ENCODE measurements around the gene COX4I1. TPM values are rescaled to one million over a fixed set of nuclear protein-coding genes. Genes with fewer than 3 reads are reported as not detected.
A peak's percentile ranks its signal among the peaks of the same experiment; 100 is the strongest.

COX4I1 gene
- 552 TPM for total RNA-seq (ENCODE audit: unreplicated experiment)
- long read RNA-seq, transcript COX4I1-215 (3 exons, 2,271 nt), result minor isoform, 7 of 583 reads
- long read RNA-seq, transcript COX4I1-201 (5 exons, 708 nt), result major isoform, 523 of 583 reads
- long read RNA-seq, partial matches to known transcripts, result 34 of 583 reads
- long read RNA-seq, other reads (novel, unspliced or antisense), result 13 of 583 reads

DNA sequence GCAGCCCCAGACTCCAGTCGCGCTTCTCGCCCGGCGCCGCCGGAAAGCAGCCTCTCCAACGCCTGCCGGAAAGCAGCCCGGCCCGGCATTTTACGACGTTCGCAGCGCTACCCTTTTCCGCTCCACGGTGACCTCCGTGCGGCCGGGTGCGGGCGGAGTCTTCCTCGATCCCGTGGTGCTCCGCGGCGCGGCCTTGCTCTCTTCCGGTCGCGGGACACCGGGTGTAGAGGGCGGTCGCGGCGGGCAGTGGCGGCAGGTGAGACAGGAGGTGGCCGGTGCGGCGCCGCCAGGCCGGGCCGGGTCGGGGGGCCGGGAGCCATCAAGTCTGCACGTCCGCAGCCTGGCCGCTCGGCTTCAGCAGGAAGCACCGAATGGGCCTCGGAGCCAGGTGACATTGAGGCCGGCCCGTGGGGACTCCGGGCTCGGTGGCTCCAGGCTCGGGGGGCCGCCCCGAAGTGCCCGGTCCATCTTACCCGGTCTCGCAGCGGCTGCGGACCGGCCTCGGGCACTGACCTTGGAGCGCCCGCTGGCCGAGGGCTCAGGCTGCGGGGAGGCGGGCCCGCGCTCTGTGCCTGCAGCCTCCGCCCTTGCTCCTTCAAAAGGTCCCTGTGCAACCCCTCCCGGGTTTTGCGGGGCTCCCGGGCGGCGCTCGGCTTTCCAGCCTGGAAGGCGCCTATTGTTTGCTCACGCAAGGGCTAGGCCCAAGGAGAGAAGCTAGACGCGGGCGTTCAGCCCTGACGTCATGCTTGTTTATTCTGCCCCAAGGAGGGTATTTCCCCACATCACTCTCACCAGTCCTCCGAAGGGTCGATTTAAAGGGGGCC lies at the start of gene COX4I1, which contains the start of gene EMC8:
Gene COX4I1, plus strand, starts transcription at position 199 of the 824 bp plus-strand sequence. CDS start 1,511 bp downstream, outside the sequence.
Gene EMC8, minus strand, starts transcription at position 48 of the 824 bp plus-strand sequence. CDS start 249 bp downstream, outside the sequence.
- no peaks in the 10 kb centered on the region for H3K9me3 Mint-ChIP-seq (ENCODE audit: unreplicated experiment)
- H3K36me3 Mint-ChIP-seq (ENCODE audit: low read depth, unreplicated experiment), result peaks cover 44% of the 10 kb centered on the region
- H3K27ac Mint-ChIP-seq (ENCODE audit: unreplicated experiment), result peak within 1 kb of the TSS; percentile 93
- H3K4me3 Mint-ChIP-seq (ENCODE audit: unreplicated experiment), result peak within 1 kb of the TSS; percentile 98
- TF ChIP-seq, protein P1, sequence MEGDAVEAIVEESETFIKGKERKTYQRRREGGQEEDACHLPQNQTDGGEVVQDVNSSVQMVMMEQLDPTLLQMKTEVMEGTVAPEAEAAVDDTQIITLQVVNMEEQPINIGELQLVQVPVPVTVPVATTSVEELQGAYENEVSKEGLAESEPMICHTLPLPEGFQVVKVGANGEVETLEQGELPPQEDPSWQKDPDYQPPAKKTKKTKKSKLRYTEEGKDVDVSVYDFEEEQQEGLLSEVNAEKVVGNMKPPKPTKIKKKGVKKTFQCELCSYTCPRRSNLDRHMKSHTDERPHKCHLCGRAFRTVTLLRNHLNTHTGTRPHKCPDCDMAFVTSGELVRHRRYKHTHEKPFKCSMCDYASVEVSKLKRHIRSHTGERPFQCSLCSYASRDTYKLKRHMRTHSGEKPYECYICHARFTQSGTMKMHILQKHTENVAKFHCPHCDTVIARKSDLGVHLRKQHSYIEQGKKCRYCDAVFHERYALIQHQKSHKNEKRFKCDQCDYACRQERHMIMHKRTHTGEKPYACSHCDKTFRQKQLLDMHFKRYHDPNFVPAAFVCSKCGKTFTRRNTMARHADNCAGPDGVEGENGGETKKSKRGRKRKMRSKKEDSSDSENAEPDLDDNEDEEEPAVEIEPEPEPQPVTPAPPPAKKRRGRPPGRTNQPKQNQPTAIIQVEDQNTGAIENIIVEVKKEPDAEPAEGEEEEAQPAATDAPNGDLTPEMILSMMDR (IDR thresholded peaks at IDR 0.05; ENCODE audit: unreplicated experiment), result no peak
- peak; percentile 94 for DNase-seq (ENCODE audit: low spot score)
- H3K4me1 Mint-ChIP-seq (ENCODE audit: unreplicated experiment), result peaks cover 26% of the 10 kb centered on the region
- peaks cover 7% of the 10 kb centered on the region for H3K27me3 Mint-ChIP-seq (ENCODE audit: unreplicated experiment)

DNA sequence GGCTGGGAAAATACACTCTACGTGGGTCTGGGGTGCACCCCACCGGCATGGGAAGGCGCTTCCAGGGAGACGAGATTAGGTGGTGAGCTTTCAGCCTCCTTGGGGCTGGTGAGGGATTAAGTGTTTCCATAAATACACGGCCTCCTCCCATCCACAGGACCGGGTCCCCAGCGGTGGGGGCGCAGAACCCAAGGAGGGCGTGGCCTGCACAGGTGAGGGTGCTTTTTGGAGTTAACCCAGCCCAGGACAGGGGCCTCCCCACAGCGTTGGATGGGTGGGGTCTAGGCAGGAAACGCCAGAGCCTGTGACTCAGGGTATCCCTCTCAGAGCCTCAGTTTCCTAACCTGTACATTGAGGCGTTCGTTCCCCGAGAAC lies 49.7 kb upstream of the COX4I1 start:
- TF ChIP-seq, protein P1 (IDR thresholded peaks at IDR 0.05; ENCODE audit: unreplicated experiment), result no peak
- DNase-seq (ENCODE audit: low spot score), result no peak
- Mint-ChIP-seq H3K27me3 (ENCODE audit: unreplicated experiment) (peaks cover 6% of the 10 kb centered on the region), H3K27ac (ENCODE audit: unreplicated experiment) (no peak overlapping the region), H3K4me3 (ENCODE audit: unreplicated experiment) (no peak overlapping the region), H3K9me3 (ENCODE audit: unreplicated experiment) (no peaks in the 10 kb centered on the region), H3K36me3 (ENCODE audit: low read depth, unreplicated experiment) (peaks cover 3% of the 10 kb centered on the region), H3K4me1 (ENCODE audit: unreplicated experiment) (peaks cover 26% of the 10 kb centered on the region)

DNA sequence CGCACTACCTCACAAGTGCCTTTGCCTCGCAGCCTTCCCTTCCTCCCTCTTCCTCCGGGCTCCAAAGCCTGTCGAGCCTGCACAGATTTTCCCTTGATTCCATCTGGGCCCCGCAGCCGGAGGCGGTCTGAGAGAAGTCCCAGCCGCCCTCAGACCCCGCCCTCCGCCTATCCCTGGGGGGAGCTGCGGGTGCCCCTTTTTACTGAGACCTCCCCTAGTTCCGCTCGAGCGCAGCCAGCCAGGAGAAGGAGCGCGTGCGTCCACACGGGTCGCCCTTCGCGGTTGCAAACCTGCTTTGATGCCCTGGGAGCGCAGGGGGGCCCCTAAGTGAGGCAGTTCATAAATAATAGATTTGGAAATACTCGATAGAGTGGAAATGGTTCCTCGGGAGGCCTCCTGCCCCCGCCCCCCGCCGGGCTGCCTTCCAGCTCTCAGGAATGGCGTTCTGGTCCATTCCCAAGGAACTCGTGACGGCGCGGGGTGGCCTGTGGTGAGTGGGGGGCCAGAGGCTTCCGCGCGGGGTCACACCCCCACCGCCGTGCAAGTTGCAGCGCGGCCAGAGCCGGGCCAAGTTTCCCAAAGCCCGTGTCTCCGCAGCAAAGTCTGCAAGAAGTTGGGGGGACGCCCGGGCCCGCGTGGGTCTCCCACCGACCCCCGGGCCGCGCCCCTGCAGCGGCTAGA lies 49.2 kb upstream of the COX4I1 start:
- peaks cover 6% of the 10 kb centered on the region for H3K27me3 Mint-ChIP-seq (ENCODE audit: unreplicated experiment)
- no peak for DNase-seq (ENCODE audit: low spot score)
- H3K27ac Mint-ChIP-seq (ENCODE audit: unreplicated experiment), result no peak overlapping the region
- H3K36me3 Mint-ChIP-seq (ENCODE audit: low read depth, unreplicated experiment), result peaks cover 3% of the 10 kb centered on the region
- peaks cover 26% of the 10 kb centered on the region for H3K4me1 Mint-ChIP-seq (ENCODE audit: unreplicated experiment)
- H3K4me3 Mint-ChIP-seq (ENCODE audit: unreplicated experiment), result peak overlapping the region; percentile 89
- TF ChIP-seq, protein P1 (IDR thresholded peaks at IDR 0.05; ENCODE audit: unreplicated experiment), result no peak
- H3K9me3 Mint-ChIP-seq (ENCODE audit: unreplicated experiment), result no peaks in the 10 kb centered on the region

- H3K27me3 Mint-ChIP-seq (ENCODE audit: unreplicated experiment), result peaks cover 6% of the 10 kb centered on the region
- TF ChIP-seq, protein P1 (IDR thresholded peaks at IDR 0.05; ENCODE audit: unreplicated experiment), result no peak
- peak within 1 kb of the TSS; percentile 89 for H3K4me3 Mint-ChIP-seq (ENCODE audit: unreplicated experiment)
- H3K36me3 Mint-ChIP-seq (ENCODE audit: low read depth, unreplicated experiment), result peaks cover 3% of the 10 kb centered on the region
- peaks cover 26% of the 10 kb centered on the region for H3K4me1 Mint-ChIP-seq (ENCODE audit: unreplicated experiment)
- peak; percentile 31 for DNase-seq (ENCODE audit: low spot score)
- no peaks in the 10 kb centered on the region for H3K9me3 Mint-ChIP-seq (ENCODE audit: unreplicated experiment)
- H3K27ac Mint-ChIP-seq (ENCODE audit: unreplicated experiment), result no peak within 1 kb of the TSS
These were observed 48.4 kb upstream of the COX4I1 start, which contains the start of gene C16orf74 for GRCh38 chr16:85750827-85751697. Gene C16orf74, minus strand, starts transcription at chr16:85751096. Its CDS starts 15,879 bp downstream, at chr16:85735217.

All from endothelial cell (in vitro differentiated cells).